Esophagus (tissue), 2 donors: ENCODE measurements around the gene PITPNM1. TPM values are rescaled to one million over a fixed set of nuclear protein-coding genes. Genes with fewer than 3 reads are reported as not detected.

Experiments
- H3K27ac ChIP-seq, 2 donors: one replicate each; pipeline ENCODE4 v1.5.1; 2013; ENCODE audit warnings: low read depth in 2 of 2, mild to moderate bottlenecking in 2 of 2, inconsistent platforms in 1 of 2, low read length in 1 of 2, moderate library complexity in 1 of 2
- H3K27me3 ChIP-seq, 2 donors: one replicate each; pipeline ENCODE4 v1.6.1; 2013; ENCODE audit warnings: low read length in 2 of 2, control low read depth in 1 of 2, mild to moderate bottlenecking in 1 of 2; ENCODE audit not compliant: insufficient read depth in 2 of 2, control insufficient read depth in 1 of 2
- H3K36me3 ChIP-seq, 2 donors: one replicate each; pipeline ENCODE4 v1.6.1; 2013; ENCODE audit warnings: low read length in 1 of 2; ENCODE audit not compliant: control insufficient read depth in 2 of 2, insufficient read depth in 2 of 2
- H3K4me1 ChIP-seq, 2 donors: one replicate each; pipeline ENCODE4 v1.6.1; 2013; ENCODE audit warnings: low read length in 1 of 2; ENCODE audit not compliant: control insufficient read depth in 2 of 2, insufficient read depth in 2 of 2
- H3K4me3 ChIP-seq, 2 donors: one replicate each; pipeline ENCODE4 v1.5.1; 2013; ENCODE audit warnings: low read length in 2 of 2, mild to moderate bottlenecking in 2 of 2, low read depth in 1 of 2, moderate library complexity in 1 of 2
- H3K9me3 ChIP-seq, 2 donors: one replicate each; pipeline ENCODE4 v1.6.1; 2013; ENCODE audit warnings: mild to moderate bottlenecking in 2 of 2, low read depth in 1 of 2, low read length in 1 of 2, moderate library complexity in 1 of 2; ENCODE audit not compliant: control insufficient read depth in 2 of 2, insufficient read depth in 1 of 2
- WGBS, 2 donors: extraction: QIAGEN DNeasy Blood & Tissue Kit; methylation state at CpG; one replicate each; pipeline ENCODE4 v1.1.7; 2013; 5-methylcytosine and 5-hydroxymethylcytosine counted together
- polyA plus RNA-seq, 2 donors: library from polyadenylated mRNA; stranded (reverse); fragments of 200-250 nt; gene quantifications; one replicate each; pipeline ENCODE4 v1.2.3, GENCODE V29; 2013
- donor health status: healthy with polysubstance abuse.
- donor health status: Bipolar disorder and iron deficiency.

PITPNM1 gene
- polyA plus RNA-seq, 2 donors, result 18.2 to 29.3 TPM

- 82 to 93% methylated on average over 21 of the region's 21 CpGs for WGBS, 2 donors
- Histone ChIP-seq H3K4me1 (peaks cover 2% of the 10 kb centered on the region in 2 donors), H3K27ac (no peak overlapping the region), H3K4me3 (no peak overlapping the region), H3K36me3 (peaks cover 7 to 61% of the 10 kb centered on the region in 2 donors), H3K9me3 (no peaks in the 10 kb centered on the region), H3K27me3 (no peaks in the 10 kb centered on the region)
These were observed 6.6 kb downstream of the PITPNM1 start for GRCh38 chr11:67498544-67498972.

GRCh38 chr11:67497656-67498291, 7.4 kb downstream of the PITPNM1 start:
- Histone ChIP-seq H3K27me3 (no peaks in the 10 kb centered on the region), H3K27ac (no peak overlapping the region), H3K36me3 (peaks cover 7 to 65% of the 10 kb centered on the region in 2 donors), H3K9me3 (no peaks in the 10 kb centered on the region), H3K4me1 (no peaks in the 10 kb centered on the region), H3K4me3 (no peak overlapping the region)
- WGBS, 2 donors, result 95% methylated on average over 21 of the region's 21 CpGs

GRCh38 chr11:67496113-67496512, 9.1 kb downstream of the PITPNM1 start:
- Histone ChIP-seq H3K4me3 (no peak overlapping the region), H3K9me3 (no peaks in the 10 kb centered on the region), H3K36me3 (peaks cover 7 to 71% of the 10 kb centered on the region in 2 donors), H3K4me1 (no peaks in the 10 kb centered on the region), H3K27me3 (no peaks in the 10 kb centered on the region), H3K27ac (no peak overlapping the region)
- WGBS, 2 donors, result 91 to 95% methylated on average over 12 of the region's 12 CpGs

- H3K27me3 ChIP-seq, result no peaks in the 10 kb centered on the region
- WGBS, 2 donors, result 87 to 92% methylated on average over 16 of the region's 16 CpGs
- H3K9me3 ChIP-seq, result no peaks in the 10 kb centered on the region
- H3K36me3 ChIP-seq, result peaks cover 7 to 76% of the 10 kb centered on the region in 2 donors
- H3K27ac ChIP-seq, result no peak overlapping the region
- H3K4me1 ChIP-seq, result no peaks in the 10 kb centered on the region
- no peak overlapping the region for H3K4me3 ChIP-seq
These were observed 9.7 kb downstream of the PITPNM1 start for GRCh38 chr11:67495234-67496005.

- H3K9me3 ChIP-seq, result no peaks in the 10 kb centered on the region
- H3K36me3 ChIP-seq, result peaks cover 7 to 76% of the 10 kb centered on the region in 2 donors
- H3K27ac ChIP-seq, result no peak overlapping the region
- no peaks in the 10 kb centered on the region for H3K27me3 ChIP-seq
- no peak overlapping the region for H3K4me3 ChIP-seq
- 92 to 96% methylated on average over 50 to 59 of the region's 59 CpGs for WGBS, 2 donors
- H3K4me1 ChIP-seq, result no peaks in the 10 kb centered on the region
These were observed 10.6 kb downstream of the PITPNM1 start for GRCh38 chr11:67494371-67495233.

- no peaks in the 10 kb centered on the region for H3K9me3 ChIP-seq
- H3K36me3 ChIP-seq, result peaks cover 7 to 80% of the 10 kb centered on the region in 2 donors
- no peak overlapping the region for H3K27ac ChIP-seq
- H3K4me3 ChIP-seq, result no peak overlapping the region
- WGBS, 2 donors, result 95% methylated on average over 59 to 65 of the region's 65 CpGs
- no peaks in the 10 kb centered on the region for H3K27me3 ChIP-seq
- no peaks in the 10 kb centered on the region for H3K4me1 ChIP-seq
These were observed 11.4 kb downstream of the PITPNM1 start for GRCh38 chr11:67493548-67494370.

GRCh38 chr11:67492801-67493547, 12.2 kb downstream of the PITPNM1 start:
- Histone ChIP-seq H3K4me3 (no peak overlapping the region), H3K36me3 (peaks cover 7 to 72% of the 10 kb centered on the region in 2 donors), H3K27me3 (no peaks in the 10 kb centered on the region), H3K27ac (no peak overlapping the region), H3K4me1 (no peaks in the 10 kb centered on the region), H3K9me3 (no peaks in the 10 kb centered on the region)
- 84 to 85% methylated on average over 45 to 46 of the region's 46 CpGs for WGBS, 2 donors

- Histone ChIP-seq H3K4me1 (no peaks in the 10 kb centered on the region), H3K4me3 (no peak overlapping the region), H3K36me3 (peaks cover 4 to 66% of the 10 kb centered on the region in 2 donors), H3K27ac (no peak overlapping the region), H3K27me3 (no peaks in the 10 kb centered on the region), H3K9me3 (no peaks in the 10 kb centered on the region)
- 86 to 87% methylated on average over 18 to 19 of the region's 19 CpGs for WGBS, 2 donors
These were observed 13.0 kb downstream of the PITPNM1 start for GRCh38 chr11:67492069-67492727.
